ENCODE data around the gene GALNT2.

GALNT2 gene

GRCh38 chr1:230195199-230195598, 128.2 kb downstream of the GALNT2 start:
- DNase-seq: no peak

GRCh38 chr1:230196077-230196476, 129.0 kb downstream of the GALNT2 start:
- DNase-seq: no peak

- no peak for DNase-seq
Observed at GRCh38 chr1:230197644-230198567, 130.9 kb downstream of the GALNT2 start.

DNA sequence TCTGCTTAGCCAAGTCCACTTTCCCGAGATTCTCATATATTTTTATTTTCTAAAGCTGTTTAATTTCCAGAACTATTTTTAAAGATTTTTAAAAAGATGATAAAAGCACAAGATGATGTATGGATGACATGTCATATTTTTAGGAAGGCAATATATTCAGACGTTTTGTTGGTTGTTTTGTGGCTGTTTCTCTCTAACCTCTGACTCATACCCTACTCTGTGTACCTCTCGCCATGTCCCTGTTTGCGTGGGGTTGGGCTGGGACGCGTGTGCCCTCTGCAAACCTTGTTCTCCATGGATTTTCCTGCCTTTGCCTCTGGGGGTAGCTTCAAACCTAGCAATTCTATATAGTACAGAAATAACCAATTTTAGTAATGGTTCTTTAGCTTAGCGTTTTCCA, 132.0 kb downstream of the GALNT2 start:
- no peak for DNase-seq

- no peak for DNase-seq
Observed at GRCh38 chr1:230199554-230199953, 132.5 kb downstream of the GALNT2 start.

- no peak for DNase-seq
Observed at GRCh38 chr1:230200276-230200675, 133.2 kb downstream of the GALNT2 start.

DNA sequence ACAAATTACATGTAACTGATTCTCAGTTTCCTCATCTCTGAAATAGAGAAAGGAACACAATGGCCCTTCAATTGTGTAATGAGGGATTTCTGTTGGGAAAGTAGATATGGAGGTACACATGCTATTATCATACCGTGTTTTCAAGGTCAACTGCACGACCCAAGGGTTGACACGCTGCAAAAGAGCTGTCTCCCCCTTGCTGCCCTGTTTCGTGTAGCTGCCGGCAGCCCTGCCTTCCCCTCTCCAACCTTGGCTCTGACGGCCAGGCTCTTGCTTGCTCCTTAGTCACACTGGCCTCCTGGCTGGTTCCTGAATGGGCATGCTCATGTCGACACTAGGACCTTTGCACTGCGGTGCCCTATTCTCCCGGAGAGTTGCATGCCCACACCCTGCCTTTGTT, 134.4 kb downstream of the GALNT2 start:
- no peak for DNase-seq

DNA sequence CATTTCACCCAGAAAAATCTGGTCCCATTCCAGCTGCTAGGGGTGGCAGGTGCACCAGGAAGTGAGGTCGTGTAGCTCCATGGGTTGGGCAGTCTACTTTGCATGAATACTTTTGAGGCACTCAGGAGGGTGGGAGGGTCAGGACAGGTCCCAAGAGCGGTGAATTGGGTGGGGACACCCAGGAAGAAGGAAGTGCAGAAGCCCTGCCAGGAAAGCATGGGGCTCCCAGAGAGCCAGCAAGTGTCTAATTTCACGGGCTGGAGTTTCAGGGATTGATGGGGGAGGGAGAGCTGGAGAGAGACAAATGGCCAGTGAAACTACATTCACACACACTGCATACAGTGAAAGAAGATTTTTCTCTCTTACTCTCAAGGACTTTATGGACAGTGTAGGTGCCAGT, 137.8 kb downstream of the GALNT2 start:
- DNase-seq: no peak

DNA sequence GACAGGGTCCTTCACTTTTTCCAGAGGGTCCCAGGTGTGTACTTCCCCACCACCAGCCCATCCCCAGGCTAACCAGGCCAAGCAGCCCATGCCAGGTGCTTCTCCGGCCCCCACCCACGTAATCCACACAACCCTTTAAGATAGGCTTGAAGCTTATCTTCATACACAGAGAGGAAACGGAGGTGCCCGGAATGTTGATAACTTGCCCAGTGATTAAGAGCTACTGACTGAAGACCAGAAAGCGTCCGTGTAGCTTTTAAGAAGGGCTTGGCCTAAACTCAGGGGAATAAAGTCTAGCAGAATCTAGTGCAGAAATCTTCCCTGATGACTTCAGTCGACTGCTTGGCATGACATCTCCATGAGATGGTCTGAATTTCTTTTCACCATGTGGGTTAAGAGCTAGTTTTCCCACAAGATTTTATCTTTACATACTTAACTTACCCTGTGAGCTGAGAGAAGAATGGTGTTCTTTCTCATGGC, 138.7 kb downstream of the GALNT2 start:
- DNase-seq: no peak

DNA sequence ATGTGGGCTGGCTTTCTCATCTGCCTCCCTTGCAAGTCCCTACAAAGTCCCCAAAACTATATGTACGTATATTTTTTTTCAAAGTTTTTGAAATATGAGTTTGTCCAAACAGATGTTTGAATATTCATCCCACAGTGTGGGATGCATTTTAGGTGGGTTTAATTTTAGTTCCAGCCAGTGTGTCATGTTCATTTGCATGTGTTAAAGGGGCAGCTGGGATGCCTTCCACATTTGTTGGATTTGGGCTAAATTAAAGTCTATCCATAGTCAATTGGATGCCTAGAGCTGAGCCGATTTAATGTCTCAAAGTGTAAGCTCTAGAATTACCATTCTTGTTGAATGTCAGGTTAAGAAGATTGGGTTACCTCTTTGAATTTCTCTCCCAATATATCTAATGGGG, 139.2 kb downstream of the GALNT2 start:
- DNase-seq: no peak

DNA sequence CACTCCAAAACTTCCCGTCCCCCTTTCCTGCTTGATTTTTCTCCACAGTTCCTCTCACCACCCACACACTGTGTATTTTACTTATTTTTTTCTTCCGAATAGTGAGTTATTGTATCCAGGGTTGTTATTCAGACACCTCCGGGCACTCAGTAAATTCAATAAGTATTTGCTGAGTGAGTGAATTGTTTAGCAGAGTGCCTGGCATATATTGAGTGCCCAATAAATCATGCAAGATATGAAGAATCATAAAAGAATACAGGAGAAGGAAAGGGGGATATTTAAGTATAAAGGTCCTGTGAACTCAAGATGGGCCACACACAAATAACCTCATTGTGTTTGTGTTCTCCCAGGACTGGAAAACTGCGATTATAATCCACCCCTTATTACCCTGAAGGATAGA, 139.9 kb downstream of the GALNT2 start:
- DNase-seq: no peak

- DNase-seq: no peak
Observed at GRCh38 chr1:230207598-230207997, 140.6 kb downstream of the GALNT2 start.

DNA sequence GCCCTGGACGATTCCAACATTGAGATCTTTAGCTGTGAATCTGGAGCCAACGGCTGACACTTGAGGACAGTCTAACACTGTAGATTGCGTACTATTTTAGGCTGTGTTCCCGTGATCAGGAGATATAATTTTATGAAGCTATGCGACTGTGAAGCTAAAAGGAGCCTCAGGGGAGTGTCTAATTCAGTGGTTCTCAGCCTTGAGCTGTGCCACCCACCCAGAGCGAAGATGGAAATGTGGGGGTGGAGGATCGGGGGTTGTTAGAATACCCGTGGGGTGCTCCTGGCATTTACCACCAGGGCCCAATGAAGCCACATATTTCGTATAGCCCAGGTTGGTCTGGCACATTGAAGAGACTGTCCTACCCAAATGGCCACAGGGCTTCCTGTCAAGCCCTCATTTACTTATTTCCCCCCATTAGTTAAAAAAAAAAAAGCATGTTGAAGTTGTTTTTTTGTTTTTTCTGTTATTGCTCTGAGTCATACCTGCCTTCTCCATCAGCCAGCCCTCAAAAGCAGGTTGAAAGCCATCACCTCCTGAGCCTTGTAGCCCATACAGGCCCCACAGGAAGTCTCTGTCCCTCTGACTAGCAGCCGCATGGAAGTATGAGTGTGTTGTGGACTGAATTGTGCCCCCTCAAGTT, 141.7 kb downstream of the GALNT2 start:
- peak; percentile 42 to 61 for DNase-seq

DNA sequence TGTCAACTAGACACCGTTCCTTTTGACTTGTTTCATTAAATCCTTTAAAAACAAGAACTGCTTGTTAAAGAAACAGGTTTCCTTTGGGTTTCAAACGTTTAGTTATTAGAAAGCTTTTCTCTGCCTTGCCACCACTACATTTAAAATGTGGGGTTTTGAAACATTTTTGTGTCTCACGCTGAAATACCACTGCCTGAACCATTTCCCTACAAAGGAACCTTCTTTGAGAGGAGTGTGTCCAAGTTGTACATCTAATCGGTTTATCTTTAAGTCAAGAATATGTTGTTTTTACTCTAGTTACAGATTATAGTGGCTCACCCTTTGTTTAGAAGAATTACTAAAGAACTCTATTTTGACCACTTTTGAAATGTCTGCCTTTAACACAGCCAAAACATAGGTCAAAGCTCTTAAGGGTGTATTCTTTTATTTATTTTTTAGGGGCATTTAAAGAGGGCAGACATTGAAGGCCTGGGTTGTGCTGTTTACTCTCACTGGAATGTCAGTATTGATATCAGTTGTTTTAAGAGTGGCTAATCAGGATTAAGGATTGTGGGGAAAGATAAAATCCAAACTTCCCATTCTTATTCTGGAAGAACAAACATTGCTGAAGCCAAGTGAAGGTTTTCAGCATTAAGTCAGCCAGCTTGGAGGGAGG, 143.4 kb downstream of the GALNT2 start:
- no peak for DNase-seq

GRCh38 chr1:230210981-230211336, 143.9 kb downstream of the GALNT2 start:
- DNase-seq: no peak

- DNase-seq: no peak
Observed at GRCh38 chr1:230211436-230212145, 144.6 kb downstream of the GALNT2 start.

- no peak for DNase-seq
Observed at GRCh38 chr1:230212405-230212936, 145.4 kb downstream of the GALNT2 start.

DNA sequence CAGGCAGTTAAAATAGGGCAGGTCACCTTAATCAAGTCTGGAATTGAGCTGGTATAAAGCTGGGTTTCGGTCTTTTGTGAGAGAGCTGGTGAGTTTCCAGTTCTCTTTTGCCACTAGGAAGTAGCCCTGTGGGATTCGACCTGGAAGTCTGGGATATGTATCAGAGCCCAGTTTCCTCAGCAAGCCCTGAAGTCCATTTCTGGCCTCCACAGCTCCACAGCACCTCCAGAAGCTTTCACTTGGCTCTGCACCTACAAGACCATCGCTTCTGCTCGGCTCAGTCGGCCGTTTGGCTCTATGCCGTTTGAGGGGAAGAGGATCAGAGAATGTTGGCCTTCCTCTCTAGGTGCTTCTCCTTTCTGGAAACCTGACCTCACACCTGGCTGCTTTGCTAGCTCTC, 148.0 kb downstream of the GALNT2 start:
- no peak for DNase-seq

- no peak for DNase-seq
Observed at GRCh38 chr1:230215529-230215928, 148.5 kb downstream of the GALNT2 start.

DNA sequence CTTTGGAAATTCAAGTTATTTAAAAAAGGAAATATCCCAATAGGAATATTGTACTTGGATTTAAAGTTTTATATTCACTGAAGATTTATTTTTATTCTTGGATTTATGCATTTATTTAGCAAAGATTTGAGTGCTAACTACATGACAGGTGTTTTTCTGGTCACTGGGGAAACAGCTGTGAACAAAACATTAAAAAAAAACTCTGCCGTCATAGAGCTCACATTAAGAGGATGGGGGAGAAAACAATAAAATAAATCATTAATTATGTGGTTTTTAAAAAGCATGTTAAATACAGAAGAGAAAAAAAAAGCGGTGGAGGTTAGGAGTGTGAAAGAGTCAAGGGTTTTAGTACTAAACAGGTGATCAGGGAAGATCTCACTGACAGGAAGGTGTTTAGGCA, 149.9 kb downstream of the GALNT2 start:
- no peak for DNase-seq

DNA sequence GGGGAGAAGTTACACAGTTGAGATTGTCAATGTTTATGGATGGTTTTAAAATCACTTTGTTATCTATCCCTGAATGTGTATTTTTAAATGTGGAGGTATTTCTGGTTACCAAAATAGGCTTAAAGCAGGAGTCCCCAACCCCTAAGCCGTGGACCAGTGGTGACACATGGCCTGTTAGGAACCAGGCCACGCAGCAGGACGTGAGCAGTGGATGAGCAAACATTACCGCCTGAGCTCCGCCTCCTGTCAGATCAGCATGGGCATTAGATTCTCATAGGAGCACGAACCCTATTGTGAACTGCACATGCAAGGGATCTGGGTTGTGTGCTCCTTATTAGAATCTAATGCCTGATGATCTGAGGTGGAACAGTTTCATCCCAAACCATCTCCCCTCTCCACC, 151.6 kb downstream of the GALNT2 start:
- DNase-seq: no peak

DNA sequence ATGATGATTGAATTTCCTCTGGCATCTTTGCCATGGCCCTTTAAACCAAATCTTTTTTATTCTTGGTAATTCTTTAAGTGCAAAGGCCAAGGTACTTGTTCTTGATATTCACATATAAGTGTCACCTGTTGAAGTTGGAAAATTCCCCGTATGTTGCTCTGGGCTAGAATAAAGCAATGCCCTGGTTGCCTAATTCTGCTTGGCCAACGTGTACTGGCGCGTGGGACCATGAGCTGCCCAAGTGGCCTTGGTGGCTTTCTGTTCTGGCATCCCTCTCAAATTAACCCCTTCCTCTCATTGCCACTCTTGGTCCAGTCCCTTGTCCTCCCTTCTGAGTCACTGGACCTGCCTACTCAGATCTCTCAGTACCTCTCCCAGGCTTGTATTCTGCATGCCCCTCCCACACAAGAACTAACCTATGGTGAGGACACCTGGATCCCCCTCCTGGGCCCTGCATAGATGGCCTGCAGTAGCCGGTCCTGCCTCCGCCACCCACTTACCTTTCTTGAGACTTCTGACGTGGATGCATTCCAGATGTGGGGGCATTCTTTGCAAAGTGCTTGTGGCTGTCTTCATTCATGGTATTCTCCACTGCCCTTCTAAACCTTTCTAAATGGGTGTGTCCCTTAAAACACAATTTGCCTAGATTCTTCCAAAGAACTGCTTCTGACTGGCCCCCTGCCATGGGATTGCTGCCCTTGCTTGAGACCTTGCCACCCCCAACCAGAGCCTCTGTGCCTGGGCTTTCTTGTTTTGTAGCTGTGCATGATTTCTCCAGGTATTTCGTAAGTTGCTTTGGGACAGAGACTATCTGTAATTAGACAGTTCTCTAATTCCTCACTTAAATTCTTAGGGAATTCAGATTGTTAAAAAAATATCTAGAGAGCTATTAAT, 152.4 kb downstream of the GALNT2 start:
- no peak for DNase-seq
